OCI-LY3 (cell line): ENCODE data around the gene BICC1.

Source experiments
- H2AFZ ChIP-seq: fragments of 200-600, 300-600 bp; shearing (Covaris generic); 2 replicates; pipeline ENCODE4 v1.6.0; 2014; ENCODE audit warnings: antibody characterized with exemption, low read depth, low read length
- H3K27ac ChIP-seq: fragments of 200-600, 300-600 bp; sonication (generic); 2 replicates; pipeline ENCODE4 v1.5.1; 2014; ENCODE audit warnings: mild to moderate bottlenecking, low read length, moderate library complexity, mixed read lengths
- H3K27me3 ChIP-seq: fragments of 200-600, 300-600 bp; sonication (generic); 2 replicates; pipeline ENCODE4 v1.6.1; 2014; ENCODE audit warnings: low read depth, low read length, mixed read lengths
- H3K36me3 ChIP-seq: fragments of 200-600, 300-600 bp; sonication (generic); replicated peaks from 2 replicates; pipeline ENCODE3; 2014; ENCODE audit warnings: low read depth, low read length, mixed read lengths
- H3K4me1 ChIP-seq: fragments of 300-600, 200-600 bp; sonication (generic); 2 replicates; pipeline ENCODE4 v1.6.1; 2014; ENCODE audit warnings: low read length, mixed read lengths
- H3K4me2 ChIP-seq: fragments of 200-600, 300-600 bp; sonication (generic); 2 replicates; pipeline ENCODE4 v1.6.1; 2014; ENCODE audit warnings: low read length, mixed read lengths
- H3K4me3 ChIP-seq: fragments of 300-600, 200-600 bp; sonication (generic); 2 replicates; pipeline ENCODE4 v1.5.1; 2014; ENCODE audit warnings: antibody characterized with exemption, mild to moderate bottlenecking, low read length, moderate library complexity
- H3K79me2 ChIP-seq: fragments of 300-600, 200-600 bp; shearing (Covaris generic); 2 replicates; pipeline ENCODE4 v1.6.1; 2014; ENCODE audit warnings: mild to moderate bottlenecking, low read length, mixed read lengths
- H3K9ac ChIP-seq: fragments of 300-600, 200-600 bp; shearing (Covaris generic); 2 replicates; pipeline ENCODE4 v1.6.0; 2014; ENCODE audit warnings: mild to moderate bottlenecking, low read length, moderate library complexity
- H3K9me3 ChIP-seq: fragments of 200-600, 300-600 bp; shearing (Covaris generic); 2 replicates; pipeline ENCODE4 v1.6.1; 2014; ENCODE audit warnings: low read length, mixed read lengths; ENCODE audit not compliant: insufficient read depth
- H4K20me1 ChIP-seq: fragments of 200-600, 300-600 bp; sonication (generic); 2 replicates; pipeline ENCODE4 v1.6.1; 2016; ENCODE audit warnings: low read length, mixed read lengths; ENCODE audit not compliant: insufficient read depth
- CTCF ChIP-seq: fragments of 200-600, 300-600 bp; sonication (generic); IDR thresholded peaks from 2 replicates; pipeline ENCODE4 v1.5.1; 2014; ENCODE audit warnings: antibody characterized with exemption, low read length, low read depth
- EZH2phosphoT487 ChIP-seq: fragments of 200-600 bp; shearing (Covaris generic); IDR thresholded peaks from 2 replicates; pipeline ENCODE4 v1.6.1; 2018; ENCODE audit warnings: antibody characterized with exemption, mixed run types, low read depth

Gene BICC1

GRCh38 chr10:58796824-58797223 is 284.2 kb downstream of the BICC1 start:
- H4K20me1 ChIP-seq = no peaks in the 10 kb centered on the region
- no peak overlapping the region for H3K4me3 ChIP-seq
- 0 out of 2 replicates have a peak, but pooled peaks cover 3% of the 10 kb centered on the region for H3K27me3 ChIP-seq
- no peaks in the 10 kb centered on the region for H3K79me2 ChIP-seq
- TF ChIP-seq CTCF = no peak
- no peak for TF ChIP-seq EZH2phosphoT487
- no peak overlapping the region for H3K27ac ChIP-seq
- no peaks in the 10 kb centered on the region for H3K4me1 ChIP-seq
- H3K36me3 ChIP-seq = no peaks in the 10 kb centered on the region
- H3K4me2 ChIP-seq = no peak overlapping the region
- no peaks in the 10 kb centered on the region for H3K9me3 ChIP-seq
- H2AFZ ChIP-seq = no peak overlapping the region
- no peak overlapping the region for H3K9ac ChIP-seq

DNA sequence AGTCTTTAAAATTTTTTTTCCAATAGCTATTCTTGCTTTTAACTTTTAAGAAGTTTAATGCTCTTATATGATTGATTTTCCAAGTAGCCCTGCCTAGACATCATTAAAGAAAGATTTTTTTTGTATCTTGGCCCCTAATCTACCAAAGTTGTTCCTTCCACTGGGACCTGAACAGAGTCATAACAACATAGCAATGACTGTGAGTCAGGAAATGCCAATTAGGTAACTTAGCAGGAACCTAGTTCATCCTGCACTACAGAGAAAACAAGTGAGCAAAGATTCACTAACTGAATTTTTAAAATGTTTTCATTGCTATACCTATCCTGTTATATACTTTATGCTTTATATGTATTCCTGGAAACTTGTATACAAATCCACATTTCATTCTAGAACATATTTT is 284.7 kb downstream of the BICC1 start:
- Histone ChIP-seq H4K20me1 (no peaks in the 10 kb centered on the region), H2AFZ (no peak overlapping the region), H3K4me1 (no peaks in the 10 kb centered on the region), H3K27ac (no peak overlapping the region), H3K79me2 (no peaks in the 10 kb centered on the region), H3K9me3 (no peaks in the 10 kb centered on the region), H3K9ac (no peak overlapping the region), H3K4me3 (no peak overlapping the region), H3K27me3 (0 out of 2 replicates have a peak, but pooled peaks cover 3% of the 10 kb centered on the region), H3K4me2 (no peak overlapping the region), H3K36me3 (no peaks in the 10 kb centered on the region)
- TF ChIP-seq CTCF (no peak), EZH2phosphoT487 (no peak)

DNA sequence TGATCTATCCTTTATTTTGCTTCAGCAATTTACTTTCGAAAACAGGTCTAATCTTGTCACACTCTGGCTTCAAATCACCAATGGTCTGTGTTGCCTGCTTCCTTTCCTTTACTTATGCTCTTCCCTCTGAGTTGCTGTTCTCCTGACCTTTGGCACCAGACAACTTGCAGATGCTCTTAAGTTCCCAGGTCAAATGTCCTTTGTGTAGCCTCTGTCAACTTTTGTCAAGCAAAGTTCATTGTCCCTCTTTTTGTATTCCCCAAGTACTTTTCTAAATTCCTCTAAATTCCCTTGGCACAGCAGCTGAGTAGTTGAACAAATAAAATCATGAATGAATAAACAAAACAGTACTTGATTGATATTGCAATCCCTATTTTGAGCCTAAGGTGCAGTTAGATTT is 289.4 kb downstream of the BICC1 start:
- Histone ChIP-seq H3K4me3 (no peak overlapping the region), H3K36me3 (no peaks in the 10 kb centered on the region), H2AFZ (no peak overlapping the region), H3K27me3 (0 out of 2 replicates have a peak, but pooled peaks cover 3% of the 10 kb centered on the region), H3K4me1 (no peaks in the 10 kb centered on the region), H3K9me3 (no peaks in the 10 kb centered on the region), H3K27ac (no peak overlapping the region), H3K4me2 (no peak overlapping the region), H4K20me1 (no peaks in the 10 kb centered on the region), H3K9ac (no peak overlapping the region), H3K79me2 (no peaks in the 10 kb centered on the region)
- TF ChIP-seq EZH2phosphoT487 = no peak
- TF ChIP-seq CTCF = no peak

DNA sequence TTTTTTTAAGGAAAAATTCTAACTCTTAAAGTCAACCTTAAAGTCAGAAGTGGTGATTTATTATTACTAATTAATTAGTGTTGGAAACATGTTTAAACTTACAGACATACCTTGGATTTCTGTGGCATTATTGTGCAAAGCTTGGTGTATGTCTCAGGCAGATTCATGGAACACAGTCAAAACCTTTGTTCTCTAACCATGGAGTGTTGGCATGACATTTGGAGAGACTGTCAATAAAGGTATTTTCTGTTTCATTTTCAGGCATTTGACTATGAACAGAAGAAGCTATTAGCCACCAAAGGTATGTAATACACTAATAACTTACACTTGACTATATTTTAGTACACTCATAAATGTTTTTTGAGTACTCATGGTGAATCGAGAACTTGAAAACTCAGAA is 293.7 kb downstream of the BICC1 start:
- TF ChIP-seq CTCF = no peak
- TF ChIP-seq EZH2phosphoT487 = no peak
- Histone ChIP-seq H3K9ac (no peak overlapping the region), H3K27me3 (no peaks in the 10 kb centered on the region), H2AFZ (no peak overlapping the region), H3K27ac (no peak overlapping the region), H3K9me3 (no peaks in the 10 kb centered on the region), H3K4me1 (no peaks in the 10 kb centered on the region), H3K36me3 (no peaks in the 10 kb centered on the region), H3K79me2 (no peaks in the 10 kb centered on the region), H3K4me3 (no peak overlapping the region), H4K20me1 (no peaks in the 10 kb centered on the region), H3K4me2 (no peak overlapping the region)
